Astrocyte (in vitro differentiated cells and primary cell): ENCODE data around the gene DUSP28.

Source experiments
- CTCF ChIP-seq: IDR thresholded peaks from 2 replicates; pipeline ENCODE4 v1.5.1; 2011; ENCODE audit warnings: low read depth, mild to moderate bottlenecking, inconsistent platforms, low read length, moderate library complexity; ENCODE audit not compliant: insufficient read depth
- EZH2 ChIP-seq: IDR thresholded peaks from 2 replicates; pipeline ENCODE4 v1.6.1; 2012; ENCODE audit warnings: mild to moderate bottlenecking, low read length, inconsistent platforms; ENCODE audit not compliant: insufficient read depth

- TF ChIP-seq CTCF (no peak), EZH2 (no peak)
These were observed 41.2 kb upstream of the DUSP28 start for GRCh38 chr2:240518981-240519380.
